Body of pancreas (tissue), 4 donors: ENCODE results near the gene SUPV3L1. TPM values are rescaled to one million over a fixed set of nuclear protein-coding genes. Genes with fewer than 3 reads are reported as not detected.
"Not testable (repeated sequence)": the region's sequence is repeated elsewhere in the genome, so short reads cannot be mapped to it uniquely, and the experiment has no call there.

Experiments
- ATAC-seq: fragments of 150-250 bp; one replicate; pipeline ENCODE4 v1.9.1; 2016
- DNase-seq, 4 donors: peaks; one replicate each; pipeline ENCODE4 v3.0.0-alpha.2; 2019
- H3K27ac ChIP-seq, 4 donors: fragments of 200-600 bp; sonication (generic); 1 replicate in 3 of 4; 2 replicates in 1 of 4; pipeline versions ENCODE4 v1.5.1 to v1.6.1; 2016 to 2019; ENCODE audit warnings: mild to moderate bottlenecking in 1 of 4, mixed read lengths in 1 of 4, moderate library complexity in 1 of 4
- H3K27me3 ChIP-seq, 2 donors: fragments of 200-600 bp; sonication (generic); one replicate each; pipeline ENCODE4 v1.6.0; 2016; ENCODE audit warnings: mild to moderate bottlenecking in 1 of 2
- H3K36me3 ChIP-seq, 2 donors: fragments of 200-600 bp; sonication (generic); replicated peaks in 1 of 2; 2 replicates each; pipeline ENCODE4 v1.5.1; 2016; ENCODE audit warnings: low read depth in 2 of 2; ENCODE audit not compliant: insufficient read depth in 1 of 2
- H3K4me1 ChIP-seq: fragments of 200-600 bp; sonication (generic); one replicate; pipeline ENCODE4 v1.6.0; 2016
- H3K4me3 ChIP-seq, 2 donors: fragments of 200-600 bp; sonication (generic); 1 replicate in 1 of 2; 2 replicates in 1 of 2; pipeline ENCODE4 v1.5.1; 2016 to 2019
- H3K9me3 ChIP-seq, 3 donors: fragments of 200-600 bp; sonication (generic); 1 replicate in 2 of 3; 2 replicates in 1 of 3; pipeline ENCODE4 v1.5.1; 2016
- POLR2A ChIP-seq, 3 donors: fragments of 450-650 bp; IDR thresholded peaks; one replicate each; pipeline ENCODE4 v1.6.1; 2016; ENCODE audit warnings: antibody characterized with exemption in 3 of 3, mild to moderate bottlenecking in 2 of 3
- WGBS, 2 donors: methylation state at CpG; one replicate each; pipeline ENCODE4 v1.1.5; 2017; 5-methylcytosine and 5-hydroxymethylcytosine counted together
- intact Hi-C: fragments of 100-400 bp; cut with DNase I; formaldehyde crosslinking; loops from one replicate; pipeline ENCODE4 v1.15.1; 2023
- total RNA-seq, 2 donors: library from RNA; depleted of rRNA; stranded (reverse); fragments of >200 nt; gene quantifications; one replicate each; pipeline ENCODE4 v1.1.0, GENCODE V29; 2016
- TF ChIP-seq, protein P1 (sequence below), 7 experiments: fragments of 450-650 bp in 4 of 7; fragments of 200-600 bp in 3 of 7; sonication (generic) in 3 of 7; IDR thresholded peaks; one replicate each; pipeline ENCODE4 v1.5.1; 2016 to 2019; ENCODE audit warnings: antibody characterized with exemption in 7 of 7

Gene SUPV3L1
- 10 to 100 TPM; 10.9 to 25.1 TPM for total RNA-seq

- intact Hi-C loops: no loop called here
- 0% methylated on average over 17 to 44 of the region's 44 CpGs for WGBS, 2 donors
These were observed at the start of gene SUPV3L1 for GRCh38 chr10:69179743-69180524. Gene SUPV3L1, plus strand, starts transcription at chr10:69180234. Its CDS starts 58 bp downstream, at chr10:69180292.

GRCh38 chr10:69130251-69130650 is 49.8 kb upstream of the SUPV3L1 start:
- TF ChIP-seq, protein P1, sequence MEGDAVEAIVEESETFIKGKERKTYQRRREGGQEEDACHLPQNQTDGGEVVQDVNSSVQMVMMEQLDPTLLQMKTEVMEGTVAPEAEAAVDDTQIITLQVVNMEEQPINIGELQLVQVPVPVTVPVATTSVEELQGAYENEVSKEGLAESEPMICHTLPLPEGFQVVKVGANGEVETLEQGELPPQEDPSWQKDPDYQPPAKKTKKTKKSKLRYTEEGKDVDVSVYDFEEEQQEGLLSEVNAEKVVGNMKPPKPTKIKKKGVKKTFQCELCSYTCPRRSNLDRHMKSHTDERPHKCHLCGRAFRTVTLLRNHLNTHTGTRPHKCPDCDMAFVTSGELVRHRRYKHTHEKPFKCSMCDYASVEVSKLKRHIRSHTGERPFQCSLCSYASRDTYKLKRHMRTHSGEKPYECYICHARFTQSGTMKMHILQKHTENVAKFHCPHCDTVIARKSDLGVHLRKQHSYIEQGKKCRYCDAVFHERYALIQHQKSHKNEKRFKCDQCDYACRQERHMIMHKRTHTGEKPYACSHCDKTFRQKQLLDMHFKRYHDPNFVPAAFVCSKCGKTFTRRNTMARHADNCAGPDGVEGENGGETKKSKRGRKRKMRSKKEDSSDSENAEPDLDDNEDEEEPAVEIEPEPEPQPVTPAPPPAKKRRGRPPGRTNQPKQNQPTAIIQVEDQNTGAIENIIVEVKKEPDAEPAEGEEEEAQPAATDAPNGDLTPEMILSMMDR (IDR thresholded peaks at IDR 0.05): no peak
- TF ChIP-seq POLR2A (IDR thresholded peaks at IDR 0.05): no peak
- no peaks in the 10 kb centered on the region for H3K36me3 ChIP-seq
- WGBS, 2 donors: 34 to 45% methylated on average over 2 of the region's 2 CpGs
- no peak overlapping the region for H3K27ac ChIP-seq
- H3K27me3 ChIP-seq: no peaks in the 10 kb centered on the region
- intact Hi-C loops: no loop called here
- H3K4me3 ChIP-seq: no peak overlapping the region
- peaks cover 18% of the 10 kb centered on the region for H3K4me1 ChIP-seq
- DNase-seq (no peak), ATAC-seq (no peak)
- no peaks in the 10 kb centered on the region for H3K9me3 ChIP-seq

More at GRCh38 chr10:69179743-69180524, at the start of gene SUPV3L1:
- ATAC-seq (peak; percentile 98), DNase-seq (peak; percentile 88 to 99 (median 92))
- H3K36me3 ChIP-seq: no peaks in the 10 kb centered on the region
- TF ChIP-seq, protein P1 (IDR thresholded peaks at IDR 0.05): peak in 1 of 7 experiments; percentile 15
- TF ChIP-seq POLR2A (IDR thresholded peaks at IDR 0.05): peak; percentile 39 to 88 (median 86)
- peaks cover 23% of the 10 kb centered on the region for H3K4me1 ChIP-seq
- no peaks in the 10 kb centered on the region for H3K9me3 ChIP-seq
- H3K27ac ChIP-seq: peak within 1 kb of the TSS; percentile 85 to 98 (median 94)
- no peaks in the 10 kb centered on the region for H3K27me3 ChIP-seq
- peak within 1 kb of the TSS; percentile 89 to 90 for H3K4me3 ChIP-seq

- TF ChIP-seq, protein P1 (IDR thresholded peaks at IDR 0.05): no peak
- no peak for TF ChIP-seq POLR2A (IDR thresholded peaks at IDR 0.05)
- ATAC-seq (no peak), DNase-seq (no peak)
- Histone ChIP-seq H3K27ac (no peak overlapping the region), H3K4me1 (no peaks in the 10 kb centered on the region), H3K36me3 (no peaks in the 10 kb centered on the region), H3K4me3 (no peak overlapping the region), H3K27me3 (no peaks in the 10 kb centered on the region), H3K9me3 (no peaks in the 10 kb centered on the region)
- intact Hi-C loops: no loop called here
- WGBS, 2 donors: 92% methylated on average over 2 of the region's 2 CpGs
These were observed 40.1 kb upstream of the SUPV3L1 start for GRCh38 chr10:69139961-69140360.

DNA sequence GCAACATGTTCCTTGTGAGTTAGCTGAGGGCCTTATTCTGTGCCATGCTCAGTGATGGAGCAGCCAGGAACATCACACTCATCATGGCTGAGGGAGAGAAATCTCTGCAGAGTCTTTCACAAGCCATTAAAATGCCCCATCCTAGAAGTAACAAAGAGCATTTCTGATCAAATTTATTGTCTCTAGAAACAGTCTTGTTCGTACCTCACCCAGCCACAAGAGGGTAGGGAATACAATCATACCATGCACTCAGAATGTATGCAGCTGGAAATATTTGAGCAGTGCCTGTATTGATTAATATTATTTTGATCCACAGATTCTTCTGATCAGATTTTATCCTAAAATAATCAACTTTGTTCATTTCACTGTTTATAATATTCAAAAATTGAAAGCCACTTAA is 38.7 kb upstream of the SUPV3L1 start:
- no peak for TF ChIP-seq POLR2A (IDR thresholded peaks at IDR 0.05)
- TF ChIP-seq, protein P1 (IDR thresholded peaks at IDR 0.05): no peak
- no peak for ATAC-seq
- Histone ChIP-seq H3K4me1 (no peaks in the 10 kb centered on the region), H3K27ac (no peak overlapping the region), H3K36me3 (no peaks in the 10 kb centered on the region), H3K4me3 (no peak overlapping the region), H3K27me3 (no peaks in the 10 kb centered on the region), H3K9me3 (no peaks in the 10 kb centered on the region)
- 79 to 85% methylated on average over 1 of the region's 1 CpG for WGBS, 2 donors
- DNase-seq: no peak
- intact Hi-C loops: no loop called here

DNA sequence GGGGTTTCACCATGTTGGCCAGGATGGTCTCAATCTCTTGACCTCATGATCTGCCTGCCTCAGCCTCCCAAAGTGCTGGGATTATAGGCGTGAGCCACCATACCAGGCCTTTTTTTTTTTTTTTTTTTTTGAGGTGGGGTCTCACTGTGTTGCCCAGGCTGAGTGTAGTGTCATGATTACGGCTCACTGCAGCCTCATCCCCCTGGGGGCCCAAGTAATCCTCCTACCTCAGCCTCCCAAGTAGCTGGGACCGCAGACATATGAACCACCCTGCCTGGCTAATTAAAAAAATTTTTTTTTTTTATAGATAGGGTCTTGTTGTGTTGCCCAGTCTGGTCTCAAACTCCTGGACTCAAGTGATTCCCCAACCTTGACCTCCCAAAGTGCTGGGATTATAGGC is 38.0 kb upstream of the SUPV3L1 start:
- H3K4me1 ChIP-seq, H3K9me3 ChIP-seq, H3K4me3 ChIP-seq, H3K27ac ChIP-seq, H3K36me3 ChIP-seq, DNase-seq, H3K27me3 ChIP-seq, ATAC-seq, intact Hi-C loops: not testable (repeated sequence)
- 94 to 100% methylated on average over 3 of the region's 3 CpGs for WGBS, 2 donors
